Fibroblast of the conjunctiva (primary cell): ENCODE results near the gene CSNK1D.
"Not testable (repeated sequence)": the region's sequence is repeated elsewhere in the genome, so short reads cannot be mapped to it uniquely, and the experiment has no call there.

Source experiments
- DNase-seq: peaks from one replicate; pipeline ENCODE4 v3.0.0-alpha.2; 2010; ENCODE audit warnings: low read depth

The CSNK1D gene

DNA sequence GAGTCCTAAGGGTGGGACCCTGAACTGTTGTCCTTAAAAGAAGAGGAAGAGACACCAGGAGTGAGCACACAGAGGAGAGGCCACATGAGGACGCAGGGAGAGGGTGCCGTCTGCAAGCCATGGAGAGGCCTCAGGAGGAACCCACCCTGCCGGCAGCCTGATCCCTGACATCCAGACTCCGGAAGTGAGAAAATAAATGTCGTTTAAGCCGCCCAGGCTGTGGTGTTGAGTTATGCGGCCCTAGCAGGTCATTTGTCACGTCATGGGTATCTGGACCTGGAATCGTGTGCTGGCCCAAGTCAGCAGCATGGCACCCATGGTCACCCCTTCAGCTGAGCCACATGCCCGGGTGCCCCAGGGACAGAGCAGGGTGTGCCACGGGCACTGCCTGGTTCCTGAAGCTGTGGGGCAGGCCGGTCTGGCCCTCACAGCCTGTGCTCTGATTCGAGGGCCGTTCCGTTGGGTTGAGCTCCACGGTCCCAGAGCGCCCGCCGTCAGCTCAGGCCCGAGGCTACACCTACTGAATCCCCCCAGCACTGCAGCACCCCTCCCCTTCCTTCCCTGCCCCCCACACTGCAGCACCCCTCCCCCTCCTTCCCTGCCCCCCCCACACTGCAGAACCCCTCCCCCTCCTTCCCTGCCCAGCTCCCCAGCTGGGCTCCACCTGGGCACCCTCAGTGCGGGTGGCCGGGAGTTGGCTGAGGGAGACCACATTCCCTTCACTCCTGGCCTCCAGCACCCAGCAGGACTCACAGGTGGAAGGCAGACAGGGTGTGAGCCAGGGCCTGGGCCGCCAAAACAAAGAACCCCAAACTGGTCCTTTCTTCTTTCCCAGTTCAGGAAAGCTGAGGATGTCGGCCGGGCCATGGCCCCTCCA lies 58.2 kb downstream of the CSNK1D start:
- no peak for DNase-seq

DNA sequence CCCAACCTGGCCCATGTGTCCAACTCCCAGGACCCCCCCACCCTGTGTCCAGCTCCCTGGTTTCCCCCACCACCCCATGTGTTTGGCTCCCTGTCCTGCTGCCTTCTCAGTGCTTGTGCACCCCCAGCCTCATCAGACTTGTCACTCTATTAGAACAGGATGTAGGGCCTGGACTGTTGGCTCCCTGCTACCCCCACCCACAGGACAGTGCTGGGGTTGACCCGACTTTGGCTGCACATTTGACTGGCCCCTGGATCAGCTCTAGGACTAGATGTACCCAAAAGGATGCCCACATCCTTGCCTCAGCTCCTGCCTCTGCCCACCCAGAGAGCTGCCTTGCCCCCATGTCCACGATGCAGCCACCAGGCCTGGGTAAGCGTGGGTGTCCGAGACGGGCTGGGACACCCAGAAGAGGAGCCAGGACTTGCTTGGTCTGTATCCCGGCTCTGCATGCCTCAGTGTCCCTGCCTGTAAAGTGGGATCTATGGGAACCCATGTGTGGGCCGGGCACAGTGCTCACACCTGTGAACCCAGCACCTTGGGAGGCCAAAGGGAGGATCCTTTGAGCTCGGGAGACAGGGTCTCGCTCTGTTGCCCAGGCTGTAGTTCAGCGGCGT lies 59.4 kb downstream of the CSNK1D start:
- no peak for DNase-seq

DNA sequence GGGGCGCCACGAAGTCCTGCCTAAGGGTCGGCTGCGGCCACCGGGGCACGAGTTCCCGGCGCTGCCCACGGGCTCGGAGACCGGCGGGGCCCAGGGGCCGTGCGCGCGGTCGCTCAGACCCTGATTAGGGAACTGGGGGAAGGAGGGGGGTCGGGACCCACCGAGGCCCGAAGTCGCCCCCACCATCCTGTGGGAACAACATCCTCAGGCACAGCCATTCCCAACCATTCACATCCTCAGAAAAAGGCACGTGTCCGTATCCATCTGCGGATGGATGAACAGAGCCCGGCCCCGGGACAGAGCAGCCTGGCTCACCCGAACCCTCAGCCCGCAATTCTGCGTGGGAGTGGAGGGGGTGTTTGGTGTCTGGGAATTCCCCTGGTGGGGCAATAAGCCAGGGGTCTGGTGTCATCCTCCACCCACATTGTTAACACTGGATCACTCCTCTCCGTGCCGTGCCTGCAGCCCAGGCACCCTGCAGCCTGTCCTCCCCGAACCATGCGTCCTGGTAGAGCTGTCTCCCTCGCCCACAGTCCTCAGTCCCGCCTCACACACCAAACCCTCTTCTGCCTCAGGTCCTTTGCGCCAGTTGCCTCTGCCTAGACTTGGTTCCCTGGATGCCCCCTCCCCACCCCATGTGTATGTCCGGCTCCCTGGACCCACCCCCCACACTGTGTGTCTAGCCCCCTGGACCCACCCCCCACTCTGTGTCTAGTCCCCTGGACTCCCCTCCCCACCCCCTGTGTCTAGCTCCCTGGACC lies 60.1 kb downstream of the CSNK1D start:
- DNase-seq: peak; percentile 43

DNA sequence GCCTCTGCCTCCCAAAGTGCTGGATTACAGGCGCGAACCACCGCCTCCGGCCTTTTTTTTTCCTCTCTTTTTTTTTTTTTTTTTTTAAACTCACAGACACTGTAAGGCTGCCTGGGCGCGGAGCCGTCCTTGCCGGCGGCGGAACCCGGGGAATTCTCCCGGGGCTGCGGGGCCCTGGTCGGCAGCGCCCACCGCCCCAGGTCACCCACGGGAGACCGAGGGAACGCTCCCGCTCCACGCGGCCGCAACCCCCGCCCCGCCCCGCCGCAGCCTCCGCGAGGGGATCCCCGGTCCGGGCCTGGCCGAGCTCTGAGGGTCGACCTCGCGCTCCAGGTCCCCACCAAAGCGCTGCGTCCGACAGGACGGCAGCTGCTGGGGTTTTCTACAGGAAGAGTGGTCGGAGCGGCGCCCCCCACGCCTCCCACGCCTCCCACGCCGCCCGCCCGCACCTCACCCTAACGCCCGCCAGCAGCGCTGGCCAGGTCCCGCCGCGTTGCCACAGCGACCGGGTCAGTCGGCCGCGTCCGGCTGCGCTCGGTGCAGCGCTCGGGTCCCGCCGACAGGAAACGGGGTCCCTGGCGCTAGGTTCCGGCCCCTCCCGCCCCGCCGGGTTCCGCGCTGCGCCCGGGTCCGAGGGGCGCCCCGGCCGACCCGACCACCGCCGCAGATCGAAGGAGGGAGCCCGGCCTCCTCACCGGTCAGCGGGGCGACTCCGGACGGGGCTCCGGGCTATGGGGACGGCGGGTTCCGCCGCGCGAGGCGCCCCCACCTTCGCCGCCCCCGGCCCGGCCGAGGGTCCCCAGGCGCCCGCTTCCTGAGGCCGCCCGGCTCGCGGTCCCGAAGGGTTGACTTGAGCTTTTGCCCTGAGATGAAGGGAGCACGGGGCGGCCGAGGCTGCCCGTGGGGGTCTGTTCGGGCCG lies 60.9 kb downstream of the CSNK1D start, which contains the start of gene CCDC57:
Gene CCDC57, minus strand, starts transcription at position 512 of the 920 bp plus-strand sequence. CDS start 10,898 bp downstream, outside the sequence.
- DNase-seq: peak; percentile 48

DNA sequence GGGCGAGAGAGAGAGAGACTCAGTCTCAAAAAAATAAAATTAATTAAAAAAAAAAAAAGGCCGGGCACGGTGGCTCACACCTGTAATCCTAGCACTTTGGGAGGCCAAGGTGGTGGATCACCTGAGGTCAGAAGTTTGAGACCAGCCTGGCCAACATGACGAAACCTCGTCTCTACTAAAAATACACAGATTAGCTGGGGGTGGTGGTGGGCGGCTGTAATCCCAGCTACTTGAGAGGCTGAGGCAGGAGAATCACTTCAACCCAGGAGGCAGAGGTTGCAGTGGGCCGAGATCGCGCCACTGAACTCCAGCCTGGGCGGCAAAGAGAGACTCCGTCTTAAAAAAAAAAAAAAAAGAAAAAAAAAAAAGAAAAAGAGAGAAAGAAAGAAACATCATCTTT lies 62.8 kb downstream of the CSNK1D start:
- not testable (repeated sequence) for DNase-seq

DNA sequence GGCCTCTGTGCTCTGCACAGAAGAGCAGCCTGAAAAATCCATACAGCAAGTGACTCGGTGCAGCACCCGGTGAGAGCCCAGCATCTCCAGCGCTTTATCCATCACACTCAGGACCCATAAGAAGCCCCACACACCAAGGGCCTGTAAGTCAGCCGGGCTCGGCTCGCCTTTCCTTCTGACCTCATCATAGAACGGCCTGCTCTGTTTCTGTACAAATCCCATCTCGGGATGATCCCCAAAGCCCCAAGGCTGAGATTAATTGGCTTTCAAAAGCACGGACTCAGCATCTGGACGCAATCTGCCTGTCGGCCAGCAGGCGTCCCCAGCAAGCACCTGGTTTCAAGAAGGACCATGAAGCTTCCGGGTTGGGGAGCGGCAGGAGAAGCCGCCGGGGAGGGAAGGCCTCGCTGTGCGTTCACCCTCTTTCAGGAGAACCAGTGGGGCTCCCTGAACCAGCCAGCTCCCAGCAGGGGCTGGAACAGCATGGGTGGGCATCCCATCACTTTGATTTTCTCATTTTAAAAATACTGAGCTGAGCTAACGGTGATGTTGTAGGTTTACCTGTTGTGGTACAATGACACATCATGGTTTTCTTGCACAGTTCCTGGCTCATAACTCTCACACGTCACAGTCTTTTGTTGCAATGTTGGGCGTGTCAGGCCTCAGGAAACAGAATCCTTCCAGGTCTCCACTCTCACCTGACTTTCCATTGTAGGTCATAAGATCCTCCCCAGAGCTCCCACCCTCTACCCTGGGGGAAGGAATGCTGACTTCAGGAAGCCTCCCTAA lies 67.6 kb downstream of the CSNK1D start:
- peak; percentile 88 for DNase-seq

DNA sequence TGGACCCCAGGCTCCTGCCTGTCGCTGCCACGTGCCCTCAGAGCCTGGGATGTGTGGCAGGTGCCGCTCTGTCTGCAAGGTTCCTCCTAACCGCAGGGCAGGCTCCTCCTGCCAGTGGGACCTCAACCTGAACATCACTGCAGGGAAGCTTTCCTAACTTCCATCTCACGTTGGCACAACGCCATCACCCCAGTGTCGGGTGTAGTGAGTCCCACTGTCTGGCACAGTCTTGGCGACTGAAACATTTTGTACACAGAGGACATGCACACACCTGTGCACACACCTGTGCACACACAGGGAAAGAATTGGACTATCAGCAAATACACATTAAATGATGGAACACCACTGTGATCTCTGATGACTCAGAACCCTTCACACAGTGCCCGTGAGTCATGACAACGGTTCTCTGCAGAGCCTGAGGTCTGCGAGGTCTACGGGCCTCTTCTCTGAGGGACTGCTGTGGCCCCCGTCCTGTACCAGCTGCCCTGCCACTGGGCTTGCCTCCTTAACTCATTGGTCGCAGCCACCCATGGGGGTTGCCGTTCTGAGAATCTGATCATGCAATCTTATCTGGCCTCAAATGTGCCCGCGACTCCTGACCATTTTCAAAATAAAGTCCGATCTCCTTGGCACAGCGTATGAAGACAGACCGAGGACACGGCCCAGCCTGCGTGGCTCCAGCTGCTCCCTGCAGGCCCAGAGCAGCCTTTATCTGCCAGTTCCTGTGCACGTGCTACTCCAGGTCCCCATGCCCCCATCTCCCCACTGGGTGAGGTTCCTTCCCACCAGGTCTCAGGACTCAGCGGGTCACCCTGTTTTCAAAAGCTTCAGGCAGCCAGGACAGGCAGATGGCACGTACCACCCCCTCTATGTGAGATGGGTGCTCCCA lies 68.4 kb downstream of the CSNK1D start:
- peak; percentile 51 for DNase-seq

DNA sequence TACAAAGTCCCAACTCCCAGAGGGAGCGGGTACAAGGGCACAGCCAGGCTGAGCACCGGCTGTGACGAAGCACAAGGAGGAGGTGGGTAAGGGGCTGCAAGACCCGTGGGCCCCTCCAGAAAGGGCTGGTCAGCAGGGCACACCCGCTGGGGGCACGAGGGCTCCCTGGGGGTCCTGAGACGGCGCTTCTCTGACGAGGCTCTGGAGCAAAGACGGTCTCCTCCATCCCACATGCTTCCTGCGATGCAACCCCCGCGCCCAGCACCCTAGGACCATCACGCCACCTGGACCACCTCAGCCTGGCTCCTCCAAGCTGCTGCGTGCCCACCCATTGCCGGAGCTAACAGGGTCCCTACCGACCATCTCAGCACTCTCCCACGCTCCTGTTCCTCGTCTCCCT lies 69.6 kb downstream of the CSNK1D start:
- DNase-seq: no peak

DNA sequence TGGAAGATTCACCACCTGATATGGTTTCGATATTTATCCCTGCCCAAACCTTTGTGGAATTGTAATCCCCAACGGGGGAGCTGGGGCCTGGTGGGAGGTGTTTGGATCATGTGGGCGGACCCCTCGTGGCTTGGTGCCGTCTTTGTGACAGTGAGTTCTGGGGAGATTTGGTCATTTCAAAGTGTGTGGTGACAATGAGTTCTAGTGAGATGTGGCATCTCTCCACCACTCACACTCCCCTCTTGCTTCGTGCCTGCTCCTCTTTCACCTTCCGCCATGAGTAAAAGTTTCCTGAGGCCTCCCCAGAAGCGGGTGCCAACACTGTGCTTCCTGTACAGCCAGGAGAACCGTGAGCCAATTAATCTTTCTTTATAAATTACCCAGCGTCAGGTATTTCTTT lies 70.5 kb downstream of the CSNK1D start:
- no peak for DNase-seq

DNA sequence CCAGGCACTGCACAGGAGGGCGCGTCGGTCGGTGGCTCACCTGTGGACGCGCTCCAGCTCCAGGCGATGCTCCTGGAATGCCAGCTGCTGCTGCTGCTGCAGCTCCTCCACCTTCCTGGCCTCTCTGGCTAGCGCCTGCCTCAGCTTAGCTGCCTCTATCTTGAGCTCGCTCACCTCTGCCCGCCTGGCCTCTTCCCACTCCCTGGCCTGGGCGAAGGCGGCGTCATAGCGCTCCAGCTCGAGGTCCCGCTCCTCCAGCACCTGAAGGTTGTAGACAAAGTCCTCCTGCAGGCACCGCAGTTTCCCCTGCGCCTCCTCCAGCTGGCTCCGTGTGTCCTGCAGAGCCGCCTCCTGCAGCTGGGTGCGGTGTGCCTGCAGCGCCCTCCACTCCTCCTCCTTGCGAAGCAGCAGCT lies 72.0 kb downstream of the CSNK1D start:
- no peak for DNase-seq

DNA sequence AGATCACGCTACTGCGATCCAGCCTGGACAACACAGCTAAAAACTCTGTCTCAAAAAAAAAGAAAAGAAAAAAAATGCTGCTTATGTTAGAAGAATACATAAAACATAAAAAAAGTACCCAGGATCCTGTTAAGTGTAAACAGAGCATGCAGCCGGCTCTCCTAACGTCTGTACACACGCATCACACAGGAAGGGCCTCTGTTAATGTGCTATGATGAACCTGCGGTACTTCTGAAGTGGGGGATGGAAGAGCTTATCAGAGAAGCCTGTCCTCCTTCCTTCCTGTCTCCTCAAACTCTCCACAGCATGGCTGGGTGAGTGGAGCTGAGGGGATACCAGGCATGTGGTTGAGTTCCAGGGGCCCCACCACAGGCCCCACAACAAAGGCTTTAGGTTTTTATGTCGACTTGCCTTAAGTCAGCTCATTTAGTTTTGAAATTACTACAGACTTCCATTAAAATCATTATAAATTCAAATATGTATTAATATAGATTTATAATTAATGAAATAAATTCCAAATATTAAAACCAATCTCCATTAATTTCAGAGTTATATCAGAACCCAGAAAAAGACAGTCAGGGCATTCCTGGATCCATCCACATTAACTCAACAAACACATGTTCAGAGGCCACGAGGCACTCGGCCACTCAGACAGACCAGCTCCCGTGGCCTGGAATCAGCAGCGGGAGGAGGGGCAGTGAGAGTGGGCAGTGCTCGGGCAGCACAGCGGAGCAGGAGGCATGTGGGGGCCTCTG lies 72.6 kb downstream of the CSNK1D start:
- no peak for DNase-seq

DNA sequence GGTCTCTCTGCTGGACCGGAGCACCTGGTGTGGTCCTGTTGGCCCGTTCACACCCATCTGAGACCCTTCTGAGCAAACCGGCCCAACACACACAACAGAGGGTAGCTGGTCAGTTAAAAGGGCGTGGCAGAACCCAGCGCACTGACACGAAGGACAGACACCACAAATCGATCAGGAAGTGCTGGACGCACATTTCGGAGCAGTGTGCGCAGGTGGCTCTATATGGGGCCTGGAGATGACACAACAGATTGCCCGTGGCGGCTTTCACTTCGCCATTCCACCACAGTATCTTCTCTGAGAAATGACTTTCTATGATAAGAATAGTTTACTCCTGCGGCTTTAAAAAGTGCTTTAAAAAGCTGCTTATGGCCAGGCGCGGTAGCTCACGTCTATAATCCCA lies 73.4 kb downstream of the CSNK1D start:
- no peak for DNase-seq

DNA sequence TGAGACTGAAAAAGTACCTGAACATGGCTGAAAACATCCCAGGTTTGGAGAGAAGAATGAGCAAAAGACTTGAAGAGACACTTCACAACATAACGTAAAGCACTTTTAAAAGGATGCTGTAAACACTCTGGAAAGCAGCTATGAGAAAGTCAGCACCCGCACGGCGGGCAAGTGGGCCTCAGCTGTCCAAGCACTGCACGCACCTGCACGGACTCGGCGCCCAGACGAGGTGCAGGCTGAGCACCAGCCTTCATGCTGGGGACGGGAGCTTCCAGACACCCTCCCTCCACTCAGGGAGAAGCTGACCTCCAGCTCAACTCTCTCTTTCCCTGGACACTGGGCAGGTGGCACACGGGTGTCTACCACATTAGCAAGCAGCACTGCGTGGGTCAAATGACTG lies 74.0 kb downstream of the CSNK1D start:
- no peak for DNase-seq

DNA sequence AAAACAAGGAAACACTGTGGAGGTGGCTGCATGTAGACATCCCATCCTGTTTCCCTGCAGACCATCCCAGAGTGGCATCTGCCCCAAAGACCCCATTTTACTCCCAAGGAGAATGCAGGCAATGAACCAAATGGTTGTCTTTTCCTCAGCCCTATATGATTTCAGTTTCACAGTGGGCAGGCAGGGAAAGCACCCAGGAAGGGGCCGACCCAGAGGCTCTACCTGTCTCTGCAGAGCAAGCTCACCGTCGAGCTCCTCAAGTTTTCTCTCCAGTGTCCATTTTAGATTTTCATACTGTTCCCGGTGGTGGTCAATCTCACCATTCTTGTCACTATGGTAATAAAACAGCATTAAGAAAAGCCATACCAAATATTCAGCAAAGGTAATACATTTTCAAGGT lies 75.4 kb downstream of the CSNK1D start:
- no peak for DNase-seq

DNA sequence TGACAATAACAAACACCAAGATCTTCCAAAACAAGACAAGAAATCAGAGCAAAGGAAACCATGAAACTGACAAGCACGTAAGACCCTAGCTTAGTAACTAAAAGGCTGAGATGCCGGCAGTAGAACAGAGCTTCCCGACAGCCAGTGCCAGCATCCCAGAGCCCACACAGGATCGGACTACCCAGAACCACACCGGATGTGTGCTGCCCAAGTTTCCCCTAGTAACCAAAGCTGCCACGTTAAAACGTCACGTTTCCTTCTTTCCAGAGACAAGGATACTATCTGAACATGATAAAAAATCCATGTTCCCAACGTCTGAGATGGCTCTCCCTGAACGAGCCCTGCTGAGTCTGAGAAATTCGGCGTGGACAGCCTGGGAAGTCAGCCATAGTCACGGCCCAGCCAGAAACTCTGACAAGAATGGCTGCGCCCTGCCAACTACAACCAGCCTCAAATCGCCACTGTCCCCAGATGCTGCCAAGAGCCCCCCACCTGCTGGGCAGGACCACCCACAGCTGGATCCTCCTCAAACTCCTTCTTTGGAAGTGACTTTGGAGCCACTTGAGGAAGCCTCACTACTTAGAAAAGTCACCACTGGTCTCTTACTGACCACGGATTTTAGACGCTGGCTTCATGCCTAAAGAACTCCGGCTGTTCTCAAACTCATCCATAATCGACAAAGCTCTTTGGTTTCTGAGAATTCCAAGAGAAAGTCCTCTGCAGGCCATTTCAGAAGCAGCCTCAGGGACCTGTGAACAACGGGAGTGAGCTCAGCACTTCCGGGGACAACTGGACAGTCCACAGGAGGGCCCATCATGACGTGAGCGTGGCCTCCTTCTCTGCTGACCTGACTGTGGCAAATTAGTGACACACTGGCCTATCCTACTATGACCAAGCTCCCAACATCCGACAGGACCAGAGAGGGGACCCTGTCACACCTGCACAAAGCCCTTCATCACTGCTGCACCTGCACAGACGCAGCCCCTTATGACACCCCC lies 77.5 kb downstream of the CSNK1D start:
- no peak for DNase-seq

DNA sequence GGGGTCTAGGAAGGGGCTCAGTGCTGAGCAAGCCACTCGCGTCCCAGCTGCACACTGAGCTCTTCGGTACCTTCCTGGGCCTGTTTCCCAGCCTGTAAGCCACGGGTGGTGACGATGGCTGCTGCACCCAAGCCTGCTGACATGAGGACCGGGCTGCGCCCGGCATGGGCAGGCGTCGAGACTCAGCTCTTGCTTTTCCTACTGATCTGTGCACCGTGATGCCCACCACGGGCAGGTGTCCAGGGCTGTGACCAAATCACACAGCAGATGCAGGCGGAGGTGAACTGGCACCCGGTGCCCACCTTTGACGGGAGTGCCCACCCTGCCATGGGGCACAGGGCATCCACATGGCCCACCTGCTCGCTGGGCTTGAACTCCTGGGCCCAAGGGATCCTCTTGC lies 78.7 kb downstream of the CSNK1D start:
- DNase-seq: no peak

DNA sequence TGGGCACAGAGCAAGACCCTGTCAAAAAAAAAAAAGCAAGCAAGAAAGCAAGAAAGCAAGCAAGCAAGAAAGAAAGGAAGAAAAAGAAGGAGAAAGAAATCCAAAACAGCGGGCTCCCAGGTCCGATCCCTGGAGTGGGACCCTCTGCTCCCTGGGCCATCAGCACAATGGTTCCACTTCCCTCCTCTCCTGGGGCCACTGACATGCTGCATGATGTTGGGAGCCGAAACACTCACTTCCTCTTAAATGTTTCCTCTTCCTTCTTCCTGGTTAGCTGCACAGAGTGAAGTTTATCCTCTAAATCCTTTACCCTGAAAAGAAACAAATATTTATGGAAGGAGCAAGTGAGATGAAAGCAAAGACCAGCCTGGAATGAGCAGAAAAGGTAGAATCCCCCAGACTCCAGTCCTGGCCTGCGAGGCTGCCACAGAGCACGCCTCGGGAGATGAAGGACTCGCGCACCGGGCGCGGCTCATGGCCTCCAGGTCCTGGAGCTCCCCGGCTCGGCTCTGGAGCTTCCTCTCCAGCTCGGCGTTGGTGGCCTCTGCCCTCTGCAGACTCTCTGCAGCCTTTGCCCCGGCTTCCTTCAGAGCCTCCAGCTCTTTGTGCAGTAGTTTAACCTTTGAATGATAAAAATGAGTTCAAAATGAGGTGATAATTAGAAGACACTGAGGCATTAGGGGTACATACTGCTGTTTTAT lies 79.8 kb downstream of the CSNK1D start:
- DNase-seq: no peak
